Heart right ventricle (tissue), 16 donors: ENCODE results near the gene TMBIM6. TPM values are rescaled to one million over a fixed set of nuclear protein-coding genes. Genes with fewer than 3 reads are reported as not detected.
"Not testable (repeated sequence)": the region's sequence is repeated elsewhere in the genome, so short reads cannot be mapped to it uniquely, and the experiment has no call there.

ENCODE experiments used
- ATAC-seq, 8 donors: fragments of 200-7000 bp; cut with Tn5 transposase; one replicate each; pipeline ENCODE4 v1.9.1; 2020; ENCODE audit warnings: mild to moderate bottlenecking in 8 of 8, moderate library complexity in 8 of 8, moderate number of reproducible peaks in 1 of 8
- DNase-seq, 2 donors: peaks; one replicate each; pipeline ENCODE4 v3.0.0-alpha.2; 2020
- H3K27ac ChIP-seq, 10 donors: fragments of 200-600 bp; sonication (generic) in 2 of 10; one replicate each; pipeline versions ENCODE4 v1.5.0 to v1.8.0; 2020 to 2022; ENCODE audit warnings: mild to moderate bottlenecking in 3 of 10
- H3K27me3 ChIP-seq, 7 donors: fragments of 200-600 bp; one replicate each; pipeline ENCODE4 v1.8.0; 2021 to 2022; ENCODE audit warnings: mild to moderate bottlenecking in 2 of 7
- H3K36me3 ChIP-seq, 9 donors: fragments of 200-600 bp; sonication (generic) in 1 of 9; one replicate each; pipeline versions ENCODE4 v1.5.0 to v1.8.0; 2020 to 2022; ENCODE audit warnings: mild to moderate bottlenecking in 2 of 9
- H3K4me1 ChIP-seq, 9 donors: fragments of 200-600 bp; sonication (generic) in 1 of 9; one replicate each; pipeline versions ENCODE4 v1.5.0 to v1.8.0; 2020 to 2022; ENCODE audit warnings: mild to moderate bottlenecking in 4 of 9
- H3K4me3 ChIP-seq, 10 donors: fragments of 200-600 bp; sonication (generic) in 2 of 10; one replicate each; pipeline versions ENCODE4 v1.5.0 to v1.8.0; 2020 to 2022; ENCODE audit warnings: mild to moderate bottlenecking in 7 of 10, moderate library complexity in 2 of 10
- H3K9me3 ChIP-seq, 11 donors: fragments of 200-600 bp in 10 of 11; sonication (generic) in 2 of 11; one replicate each; pipeline versions ENCODE4 v1.5.0 to v1.8.0; 2013 to 2022; ENCODE audit warnings: mild to moderate bottlenecking in 2 of 11, control low read depth in 1 of 11, moderate library complexity in 1 of 11
- WGBS, 2 donors: extraction: QIAGEN DNeasy Blood & Tissue Kit; methylation state at CpG; one replicate each; pipeline ENCODE4 v1.1.7; 2013; ENCODE audit warnings: inconsistent platforms in 1 of 2; 5-methylcytosine and 5-hydroxymethylcytosine counted together
- intact Hi-C, 10 donors: fragments of 100-400 bp; cut with DNase I; formaldehyde crosslinking; loops; one replicate each; pipeline versions ENCODE4 v1.11.1 to v1.14.2; 2022
- polyA plus RNA-seq, 2 donors: library from polyadenylated mRNA; stranded (reverse); fragments of 200-250 nt; gene quantifications; one replicate each; pipeline ENCODE4 v1.2.3, GENCODE V29; 2013
- total RNA-seq, 10 donors: library from RNA; stranded (reverse); fragmentation: NEBNext Ultra II Directional in 3 of 10; extraction: Animal tissue kit (Norgen Biotek cat#: 25700) in 3 of 10; gene quantifications; one replicate each; pipeline versions ENCODE4 v1.2.1 to v1.2.4, GENCODE V29; 2021 to 2023
- TF ChIP-seq, protein P1 (sequence below), 9 donors: fragments of 200-600 bp; sonication (generic) in 2 of 9; IDR thresholded peaks; one replicate each; pipeline versions ENCODE4 v1.5.0 to v1.8.0; 2021 to 2022; ENCODE audit warnings: antibody characterized with exemption in 9 of 9, mild to moderate bottlenecking in 5 of 9, moderate library complexity in 1 of 9
- donor health status: Arrhythmogenic right ventricular cardiomyopathy.
- donor health status: ischemic (EF 13 %, LVEDD 7.1; RV severe dilation, severe dysfunction).
- donor health status: healthy with polysubstance abuse.
- donor health status: DM: no; HTN: yes; CAD: no.
- donor health status: DM: no; HTN: no; CAD: no.
- donor health status: ischemic (EF 25% LVEDD 6.9; RV normal size, moderate dysfunction).
- donor health status: ischemic (EF 25% LVEDD 5.7; RV mildly dilated, moderate dysfunction).
- donor health status: healthy.
- donor health status: DM: yes; HTN: yes; CAD: no.
- donor health status: Ischemic cardiomyopathy.
- donor health status: ischemic (EF 35%, LVEDD 5.7; RV mildly dilated, moderate dysfunction).
- donor health status: nonischemic (EF 11% LVEDD 7.7; RV severe dilation, severe dysfunction).
- donor health status: DM: yes; HTN: yes; CAD: no.
- donor health status: PGD.
- donor health status: ischemic (EF 29% LVEDD 5.4; RV normal size, mild dysfunction).
- donor health status: nonischemic (EF 23%, LVEDD 6.1; RV moderate dilation, normal function).

Gene TMBIM6
- total and polyA plus RNA-seq, 12 donors = 110 to 322 (median 202) TPM

DNA sequence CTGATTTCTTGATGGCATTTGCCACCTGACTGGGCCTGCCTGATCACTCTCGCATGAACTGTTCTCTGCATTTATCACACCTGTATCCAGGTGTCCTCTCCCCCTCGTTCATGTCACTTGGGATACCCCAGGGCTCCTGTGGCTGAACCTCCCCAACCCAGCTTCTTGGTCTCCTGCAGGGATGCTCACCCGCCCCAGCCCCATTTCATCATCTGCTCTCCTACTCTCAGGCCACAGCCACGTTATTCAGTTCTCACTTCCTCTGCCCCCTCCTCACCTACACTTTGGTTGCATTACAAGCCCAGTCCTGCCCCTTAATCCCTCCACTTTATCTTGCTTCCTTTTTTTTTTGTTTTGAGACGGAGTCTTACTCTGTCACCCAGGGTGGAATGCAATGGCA is 35.5 kb downstream of the TMBIM6 start:
- no peak overlapping the region for H3K4me3 ChIP-seq
- ATAC-seq (no peak), DNase-seq (no peak)
- H3K27ac ChIP-seq = no peak overlapping the region
- H3K36me3 ChIP-seq = no peaks in the 10 kb centered on the region
- peaks cover 0 to 10% (median 5%) of the 10 kb centered on the region in 9 donors for H3K4me1 ChIP-seq
- no peaks in the 10 kb centered on the region for H3K27me3 ChIP-seq
- intact Hi-C loops = loop anchor here in 9 of 10 donors (1.0 to 10.0 kb wide), 10 partner anchors 35 to 295 kb away; partner anchors contain the start of genes ASIC1 (in 3 of the 9), AQP5 (in 2 of the 9) and TMBIM6 (in 1 of the 9)
- TF ChIP-seq, protein P1, sequence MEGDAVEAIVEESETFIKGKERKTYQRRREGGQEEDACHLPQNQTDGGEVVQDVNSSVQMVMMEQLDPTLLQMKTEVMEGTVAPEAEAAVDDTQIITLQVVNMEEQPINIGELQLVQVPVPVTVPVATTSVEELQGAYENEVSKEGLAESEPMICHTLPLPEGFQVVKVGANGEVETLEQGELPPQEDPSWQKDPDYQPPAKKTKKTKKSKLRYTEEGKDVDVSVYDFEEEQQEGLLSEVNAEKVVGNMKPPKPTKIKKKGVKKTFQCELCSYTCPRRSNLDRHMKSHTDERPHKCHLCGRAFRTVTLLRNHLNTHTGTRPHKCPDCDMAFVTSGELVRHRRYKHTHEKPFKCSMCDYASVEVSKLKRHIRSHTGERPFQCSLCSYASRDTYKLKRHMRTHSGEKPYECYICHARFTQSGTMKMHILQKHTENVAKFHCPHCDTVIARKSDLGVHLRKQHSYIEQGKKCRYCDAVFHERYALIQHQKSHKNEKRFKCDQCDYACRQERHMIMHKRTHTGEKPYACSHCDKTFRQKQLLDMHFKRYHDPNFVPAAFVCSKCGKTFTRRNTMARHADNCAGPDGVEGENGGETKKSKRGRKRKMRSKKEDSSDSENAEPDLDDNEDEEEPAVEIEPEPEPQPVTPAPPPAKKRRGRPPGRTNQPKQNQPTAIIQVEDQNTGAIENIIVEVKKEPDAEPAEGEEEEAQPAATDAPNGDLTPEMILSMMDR (IDR thresholded peaks at IDR 0.05) = no peak
- 81 to 86% methylated on average over 5 of the region's 5 CpGs for WGBS, 2 donors
- no peaks in the 10 kb centered on the region for H3K9me3 ChIP-seq

DNA sequence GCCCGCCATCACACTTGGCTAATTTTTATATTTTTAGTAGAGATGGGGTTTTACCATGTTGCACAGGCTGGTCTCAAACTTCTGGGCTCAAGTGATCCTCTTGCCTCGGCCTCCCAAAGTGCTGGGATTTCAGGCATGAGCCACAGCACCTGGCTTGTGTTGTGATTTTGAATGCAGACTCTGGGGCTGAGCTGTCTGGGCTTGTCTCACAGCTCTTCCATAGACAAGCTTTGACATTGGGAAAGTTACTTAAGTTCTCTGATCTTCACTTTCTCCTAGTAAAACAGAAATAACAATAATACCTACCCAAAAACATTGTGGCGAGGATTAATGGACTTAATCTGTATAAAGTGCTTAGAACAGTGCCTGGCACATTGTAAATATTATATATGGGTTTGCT is 36.0 kb downstream of the TMBIM6 start:
- TF ChIP-seq, protein P1 (IDR thresholded peaks at IDR 0.05) = no peak
- Histone ChIP-seq H3K9me3 (no peaks in the 10 kb centered on the region), H3K27ac (no peak overlapping the region), H3K27me3 (no peaks in the 10 kb centered on the region), H3K36me3 (no peaks in the 10 kb centered on the region), H3K4me3 (no peak overlapping the region), H3K4me1 (peaks cover 0 to 10% (median 5%) of the 10 kb centered on the region in 9 donors)
- ATAC-seq (no peak), DNase-seq (no peak)
- intact Hi-C loops = loop anchor here in 8 of 10 donors (2.0 to 10.0 kb wide), 8 partner anchors 35 to 295 kb away; partner anchors contain the start of genes ASIC1 (in 3 of the 8), AQP5 (in 2 of the 8) and TMBIM6 (in 1 of the 8)
- WGBS, 2 donors = 89 to 94% methylated on average over 3 of the region's 3 CpGs

DNA sequence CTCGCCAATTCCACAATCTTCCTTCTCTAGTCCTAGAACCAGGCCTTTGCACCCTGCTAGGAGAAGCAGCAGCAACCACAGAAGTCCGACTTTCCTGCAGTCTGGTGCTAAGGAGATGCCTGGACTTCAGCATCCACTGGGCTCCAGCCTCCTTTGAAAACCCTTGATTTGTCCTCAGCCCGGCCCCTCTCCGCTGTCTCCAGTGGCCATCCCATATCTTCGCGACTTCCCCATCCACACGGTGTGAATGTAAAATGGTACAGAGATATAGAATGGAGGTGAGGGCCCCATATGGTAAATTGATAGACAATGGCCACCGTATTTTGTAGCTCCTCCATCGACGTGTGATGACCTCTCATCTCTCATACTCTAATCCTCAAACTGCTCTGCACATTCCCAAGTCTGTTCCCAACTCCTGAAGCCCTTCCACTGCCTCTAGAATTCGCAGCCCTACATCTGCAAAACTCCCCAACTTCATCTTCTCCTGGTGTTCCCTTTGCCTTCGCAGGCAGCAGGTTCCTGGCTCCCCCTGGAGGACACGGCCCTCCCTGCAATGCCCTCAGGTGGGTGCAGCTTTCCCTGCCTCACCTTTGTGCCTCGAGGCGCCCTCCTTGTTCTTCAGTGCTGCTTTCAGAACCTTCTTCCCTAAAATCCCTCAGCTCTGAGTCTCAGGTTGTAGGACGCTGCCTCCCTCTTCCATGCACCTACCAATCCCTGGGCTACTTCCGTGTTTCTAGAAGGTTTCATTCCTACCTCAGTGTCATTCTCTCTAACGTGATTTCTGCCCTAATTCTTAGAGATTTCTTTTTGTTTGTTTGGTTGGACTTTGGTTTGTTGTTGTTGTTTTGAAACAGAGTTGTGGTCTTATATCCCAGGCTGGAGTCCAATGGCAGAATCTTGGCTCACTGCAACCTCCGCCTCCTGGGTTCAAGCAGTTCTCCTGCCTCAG is 36.7 kb downstream of the TMBIM6 start:
- intact Hi-C loops = loop anchor here in 9 of 10 donors (1.0 to 10.0 kb wide), 9 partner anchors 36 to 294 kb away; partner anchors contain the start of genes ASIC1 (in 3 of the 9), AQP5 (in 2 of the 9) and TMBIM6 (in 1 of the 9)
- DNase-seq (peak in 1 of 2 donors; percentile 58), ATAC-seq (peak in 7 of 8 donors; percentile 47 to 69 (median 56))
- TF ChIP-seq, protein P1 (IDR thresholded peaks at IDR 0.05) = peak; percentile 59 to 86 (median 75)
- Histone ChIP-seq H3K27ac (no peak overlapping the region), H3K9me3 (no peaks in the 10 kb centered on the region), H3K4me1 (peaks cover 0 to 10% (median 5%) of the 10 kb centered on the region in 9 donors), H3K36me3 (no peaks in the 10 kb centered on the region), H3K4me3 (no peak overlapping the region), H3K27me3 (no peaks in the 10 kb centered on the region)
- WGBS, 2 donors = 50 to 53% methylated on average over 19 of the region's 19 CpGs

DNA sequence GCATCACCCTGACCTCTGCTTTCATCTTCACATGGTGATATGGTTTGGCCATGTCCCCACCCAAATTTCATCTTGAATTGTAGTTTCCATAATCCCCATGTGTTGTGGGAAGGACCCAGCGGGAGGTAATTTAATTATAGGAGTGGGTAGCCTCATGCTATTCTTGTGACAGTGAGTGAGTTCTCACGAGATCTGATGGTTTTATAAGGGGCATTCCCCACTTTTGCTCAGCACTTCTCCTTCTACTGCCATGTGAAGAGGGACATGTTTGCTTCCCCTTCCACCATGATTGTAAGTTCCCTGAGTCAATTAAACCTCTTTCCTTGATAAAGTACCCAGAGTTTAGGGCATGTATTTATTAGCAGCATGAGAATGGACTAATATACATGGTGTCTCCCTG is 38.2 kb downstream of the TMBIM6 start:
- H3K9me3 ChIP-seq = no peaks in the 10 kb centered on the region
- WGBS, 2 donors = 81 to 86% methylated on average over 2 of the region's 2 CpGs
- H3K4me1 ChIP-seq = peaks cover 0 to 23% (median 18%) of the 10 kb centered on the region in 9 donors
- no peaks in the 10 kb centered on the region for H3K27me3 ChIP-seq
- DNase-seq (no peak), ATAC-seq (no peak)
- no peaks in the 10 kb centered on the region for H3K36me3 ChIP-seq
- H3K27ac ChIP-seq = no peak overlapping the region
- no peak overlapping the region for H3K4me3 ChIP-seq
- TF ChIP-seq, protein P1 (IDR thresholded peaks at IDR 0.05) = no peak
- intact Hi-C loops = loop anchor here in 7 of 10 donors (5.0 to 10.0 kb wide), 7 partner anchors 37 to 293 kb away; partner anchors contain the start of genes ASIC1 (in 3 of the 7), AQP5 (in 2 of the 7) and TMBIM6 (in 1 of the 7)

DNA sequence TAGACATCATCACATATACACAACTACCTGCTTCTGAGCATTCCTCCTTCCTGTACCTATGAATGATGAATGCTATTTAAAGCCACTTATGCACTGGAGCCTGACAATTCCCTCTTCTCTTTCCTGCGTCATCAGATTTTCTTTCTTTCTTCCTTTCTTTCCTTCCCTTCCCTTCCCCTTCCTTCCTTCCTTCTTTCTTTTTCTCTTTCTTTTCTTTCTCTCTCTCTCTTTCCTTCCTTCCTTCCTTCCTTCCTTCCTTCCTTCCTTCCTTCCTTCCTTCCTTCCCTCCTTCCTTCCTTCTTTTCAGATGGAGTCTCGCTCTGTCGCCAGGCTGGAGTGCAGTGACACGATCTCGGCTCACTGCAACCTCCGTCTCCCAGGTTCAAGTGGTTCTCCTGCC is 39.6 kb downstream of the TMBIM6 start:
- 90 to 92% methylated on average over 6 of the region's 6 CpGs for WGBS, 2 donors

More for the DNA sequence above, 39.6 kb downstream of the TMBIM6 start:
- not testable (repeated sequence) for H3K36me3 ChIP-seq, H3K9me3 ChIP-seq, H3K4me3 ChIP-seq, DNase-seq, H3K27ac ChIP-seq, ATAC-seq, H3K27me3 ChIP-seq
- intact Hi-C loops = loop anchor here in 1 of 10 donors (5.0 kb wide), 1 partner anchor 56 kb away; no protein-coding TSS in a partner anchor
- peaks cover 0 to 29% (median 23%) of the 10 kb centered on the region in 9 donors for H3K4me1 ChIP-seq
